ENCODE data around the gene NRN1L.

GRCh38 chr16:67857547-67858233, 27.0 kb upstream of the NRN1L start:
- TF ChIP-seq CTCF (IDR thresholded peaks at IDR 0.05; ENCODE audit: low read depth, low read length, missing input control), result no peak
- peak; percentile 81 for TF ChIP-seq REST (IDR thresholded peaks at IDR 0.05)
- peak; percentile 82 for TF ChIP-seq YY1 (IDR thresholded peaks at IDR 0.05)
- TF ChIP-seq TAF1 (conservative IDR thresholded peaks at IDR 0.05), result no peak
- peak; percentile 95 for TF ChIP-seq ZBTB33 (IDR thresholded peaks at IDR 0.05)
- TF ChIP-seq SP1 (IDR thresholded peaks at IDR 0.05), result peak; percentile 88
- peak in 1 of 2 donors; percentile 69 for TF ChIP-seq GABPA (IDR thresholded peaks at IDR 0.05 in 1 of 2, conservative IDR thresholded peaks at IDR 0.05 in 1 of 2)
- peak; percentile 73 for TF ChIP-seq NR2F2 (IDR thresholded peaks at IDR 0.05)
- peak; percentile 69 to 96 for TF ChIP-seq JUND (IDR thresholded peaks at IDR 0.05)
- peak; percentile 88 to 95 for TF ChIP-seq HNF4A (conservative IDR thresholded peaks at IDR 0.05)
- TF ChIP-seq ATF3 (IDR thresholded peaks at IDR 0.05), result peak; percentile 75
- TF ChIP-seq EGR1 (IDR thresholded peaks at IDR 0.05; ENCODE audit: low read depth in 2 of 2), result peak; percentile 83 to 93
- peak; percentile 97 for TF ChIP-seq MAX (IDR thresholded peaks at IDR 0.05)
